SK-N-SH (cell line): ENCODE measurements around the gene SLC25A25. TPM values are rescaled to one million over a fixed set of nuclear protein-coding genes. Genes with fewer than 3 reads are reported as not detected.

Experiments used
- CTCF ChIA-PET: fragments of 300-600, 350-600 bp; formaldehyde crosslinking; extraction: SDS; loops from one replicate; lab custom pipeline; 2021; lab: Yijun Ruan, JAX
- POLR2A ChIA-PET: fragments of 350-600 bp; sonication (Branson Sonifier 250); formaldehyde crosslinking; extraction: SDS; loops from one replicate; lab custom pipeline; 2020; ENCODE audit warnings: antibody characterized with exemption, inconsistent platforms; lab: Yijun Ruan, JAX
- DNase-seq: peaks from one replicate; pipeline ENCODE4 v3.0.0; 2012
- H2AFZ ChIP-seq: fragments of 200-600 bp; sonication (generic); 2 replicates; pipeline ENCODE4 v1.8.1; 2016; ENCODE audit warnings: antibody characterized with exemption, mild to moderate bottlenecking, low read depth
- H3F3A ChIP-seq: fragments of 200-600 bp; sonication (generic); replicated peaks from 2 replicates; pipeline ENCODE3; 2016; ENCODE audit warnings: antibody characterized with exemption, mild to moderate bottlenecking; ENCODE audit not compliant: insufficient read depth
- H3K27ac ChIP-seq, 2 experiments: fragments of 200-500 bp in 1 of 2; fragments of 200-600 bp in 1 of 2; sonication (Bioruptor generic) in 1 of 2; sonication (generic), shearing (Covaris generic) in 1 of 2; 2 replicates each; pipeline versions ENCODE4 v1.5.1 to v1.6.1; 2014 to 2016; ENCODE audit warnings: low read depth in 2 of 2, inconsistent platforms in 1 of 2, low read length in 1 of 2, mild to moderate bottlenecking in 1 of 2, mixed read lengths in 1 of 2
- H3K27me3 ChIP-seq: fragments of 200-600 bp; sonication (generic), shearing (Covaris generic); 2 replicates; pipeline ENCODE4 v1.6.1; 2016; ENCODE audit warnings: mixed run types; ENCODE audit not compliant: insufficient read depth
- H3K36me3 ChIP-seq, 2 experiments: fragments of 200-500 bp in 1 of 2; fragments of 200-600 bp in 1 of 2; sonication (Bioruptor generic) in 1 of 2; sonication (generic) in 1 of 2; replicated peaks in 1 of 2; 2 replicates each; pipeline versions ENCODE3 to v1.5.1; 2014 to 2016; ENCODE audit warnings: low read length in 1 of 2, mild to moderate bottlenecking in 1 of 2; ENCODE audit not compliant: insufficient read depth in 2 of 2, control insufficient read depth in 1 of 2
- H3K4me1 ChIP-seq, 2 experiments: fragments of 200-500 bp in 1 of 2; fragments of 200-600 bp in 1 of 2; sonication (Bioruptor generic) in 1 of 2; sonication (generic), shearing (Covaris generic) in 1 of 2; 2 replicates each; pipeline versions ENCODE4 v1.5.1 to v1.6.1; 2014 to 2016; ENCODE audit warnings: low read depth in 1 of 2, low read length in 1 of 2, mixed run types in 1 of 2; ENCODE audit not compliant: insufficient read depth in 2 of 2, control insufficient read depth in 1 of 2
- H3K4me2 ChIP-seq: fragments of 200-600 bp; sonication (generic), shearing (Covaris generic); 2 replicates; pipeline ENCODE4 v1.6.1; 2017; ENCODE audit warnings: mixed run types
- H3K4me3 ChIP-seq, 2 experiments: fragments of 200-500 bp in 1 of 2; fragments of 200-600 bp in 1 of 2; sonication (Bioruptor generic) in 1 of 2; sonication (generic), shearing (Covaris generic) in 1 of 2; 2 replicates each; pipeline versions ENCODE4 v1.5.1 to v1.8.1; 2014 to 2016; ENCODE audit warnings: low read depth in 2 of 2, inconsistent platforms in 1 of 2, low read length in 1 of 2, mild to moderate bottlenecking in 1 of 2, mixed read lengths in 1 of 2, moderate library complexity in 1 of 2
- H3K79me2 ChIP-seq: fragments of 200-600 bp; sonication (generic); 2 replicates; pipeline ENCODE4 v1.8.1; 2017; ENCODE audit warnings: mild to moderate bottlenecking; ENCODE audit not compliant: insufficient read depth
- H3K9ac ChIP-seq: fragments of 200-600 bp; sonication (generic); 2 replicates; pipeline ENCODE4 v1.6.1; 2017; ENCODE audit warnings: mixed run types
- H3K9me2 ChIP-seq: fragments of 200-600 bp; sonication (generic); 2 replicates; pipeline ENCODE4 v1.6.1; 2017; ENCODE audit warnings: mixed run types
- H3K9me3 ChIP-seq: fragments of 200-600 bp; sonication (generic); 2 replicates; pipeline ENCODE4 v1.6.1; 2017; ENCODE audit warnings: mixed run types, mild to moderate bottlenecking, moderate library complexity
- H4K20me1 ChIP-seq: fragments of 200-600 bp; sonication (generic); 2 replicates; pipeline ENCODE4 v1.6.1; 2017; ENCODE audit warnings: mild to moderate bottlenecking, mixed run types; ENCODE audit not compliant: insufficient read depth
- EP300 ChIP-seq, 2 experiments: IDR thresholded peaks; 2 replicates each; pipeline versions ENCODE4 v1.4.0 to v1.6.1; 2012; ENCODE audit warnings: borderline replicate concordance in 1 of 2, low read depth in 1 of 2, low read length in 1 of 2
- EZH2phosphoT487 ChIP-seq: fragments of 200-600 bp; sonication (generic); IDR thresholded peaks from 2 replicates; pipeline ENCODE4 v1.6.1; 2017; ENCODE audit warnings: low read depth, mixed run types, mild to moderate bottlenecking, antibody characterized with exemption, moderate library complexity, borderline replicate concordance
- FOXJ3 ChIP-seq: sonication (generic); formaldehyde crosslinking; IDR thresholded peaks from 2 replicates; pipeline ENCODE4 v1.5.1; 2020; ENCODE audit warnings: mild to moderate bottlenecking, missing genetic modification reagents
- FOXM1 ChIP-seq: IDR thresholded peaks from 2 replicates; pipeline ENCODE4 v1.4.0; 2012; ENCODE audit warnings: low read depth, mild to moderate bottlenecking
- GABPA ChIP-seq: IDR thresholded peaks from 2 replicates; pipeline ENCODE4 v1.4.0; 2012; ENCODE audit warnings: low read depth, mild to moderate bottlenecking
- GATA2 ChIP-seq: sonication (generic); formaldehyde crosslinking; IDR thresholded peaks from 2 replicates; pipeline ENCODE4 v1.5.0; 2020; ENCODE audit warnings: mild to moderate bottlenecking, missing genetic modification reagents
- JUND ChIP-seq: IDR thresholded peaks from 2 replicates; pipeline ENCODE4 v1.4.0; 2012
- MEF2A ChIP-seq: IDR thresholded peaks from 2 replicates; pipeline ENCODE4 v1.4.0; 2012; ENCODE audit warnings: low read depth, borderline replicate concordance
- MXI1 ChIP-seq: IDR thresholded peaks from 2 replicates; pipeline ENCODE4 v1.6.1; 2012; ENCODE audit warnings: mild to moderate bottlenecking, low read depth, low read length, improper control_type of control experiment
- RFX5 ChIP-seq: IDR thresholded peaks from 2 replicates; pipeline ENCODE4 v1.6.1; 2012; ENCODE audit warnings: mild to moderate bottlenecking, improper control_type of control experiment, low read length
- RXRA ChIP-seq: IDR thresholded peaks from 2 replicates; pipeline ENCODE4 v1.4.0; 2012; ENCODE audit warnings: low read depth, mild to moderate bottlenecking, borderline replicate concordance
- TCF12 ChIP-seq: IDR thresholded peaks from 2 replicates; pipeline ENCODE4 v1.4.0; 2012
- TEAD4 ChIP-seq: IDR thresholded peaks from 2 replicates; pipeline ENCODE4 v1.4.0; 2012; ENCODE audit warnings: mild to moderate bottlenecking, borderline replicate concordance; ENCODE audit not compliant: insufficient read depth
- USF2 ChIP-seq: fragments of 150-350 bp; IDR thresholded peaks from 2 replicates; pipeline ENCODE4 v1.6.1; 2017; ENCODE audit warnings: antibody characterized with exemption, low read length, low read depth, borderline replicate concordance
- WGBS: methylation state at CpG from one replicate; pipeline ENCODE4 v1.1.6; 2017; ENCODE audit warnings: low lambda C conversion rate; 5-methylcytosine and 5-hydroxymethylcytosine counted together
- polyA plus RNA-seq, 3 experiments: library from polyadenylated mRNA; depleted of rRNA; stranded (reverse); fragments of >200 nt; gene quantifications; 2 replicates each; pipeline ENCODE4 v1.2.3, GENCODE V29; 2012
- TF ChIP-seq, protein P1 (sequence below): IDR thresholded peaks from 2 replicates; pipeline ENCODE4 v1.6.1; 2012; ENCODE audit warnings: mild to moderate bottlenecking, low read depth, low read length, moderate library complexity
- TF ChIP-seq, protein P2 (sequence below): IDR thresholded peaks from 2 replicates; pipeline ENCODE4 v1.4.0; 2012; ENCODE audit warnings: low read depth, borderline replicate concordance
- TF ChIP-seq, protein P3 (sequence below): fragments of 200-600 bp; sonication (generic); IDR thresholded peaks from 2 replicates; pipeline ENCODE4 v1.6.1; 2017; ENCODE audit warnings: antibody characterized with exemption, mild to moderate bottlenecking, moderate library complexity

The SLC25A25 gene
- polyA plus RNA-seq, 1 of the 3 experiments (the other 2 are of a cell fraction), result 12.1 TPM

- Histone ChIP-seq H3K9me3 (no peaks in the 10 kb centered on the region), H3K4me1 (peaks cover 5 to 19% of the 10 kb centered on the region in 2 experiments; a peak in 3 of 4 replicates), H3K9ac (no peak overlapping the region), H2AFZ (no peak overlapping the region), H3K27me3 (no peaks in the 10 kb centered on the region), H4K20me1 (no peaks in the 10 kb centered on the region), H3K27ac (peak overlapping the region; percentile 28 to 79; a peak in 3 of 4 replicates), H3K4me2 (no peak overlapping the region), H3K79me2 (no peaks in the 10 kb centered on the region), H3K9me2 (no peaks in the 10 kb centered on the region), H3F3A (peaks cover 7% of the 10 kb centered on the region), H3K4me3 (no peak overlapping the region), H3K36me3 (no peaks in the 10 kb centered on the region)
- DNase-seq, result peak; percentile 39
- 46% methylated on average over 1 of the region's 1 CpG for WGBS
- TF ChIP-seq FOXM1, result no peak
- TF ChIP-seq GATA2 (CRISPR knock-in tag), result no peak
- TF ChIP-seq GABPA, result no peak
- no peak for TF ChIP-seq TEAD4
- no peak for TF ChIP-seq MXI1
- TF ChIP-seq RFX5, result no peak
- TF ChIP-seq EZH2phosphoT487, result no peak
- TF ChIP-seq USF2, result no peak
- no peak for TF ChIP-seq MEF2A
- ChIA-PET CTCF (interaction anchor here (0.9 to 2.7 kb wide), 10 partner anchors 11 to 124 kb away, joined by 3 to 25 read pairs (median 4); partner anchors contain the start of gene PIP5KL1), POLR2A (interaction anchor here (1.2 to 1.8 kb wide), 2 partner anchors 22 to 116 kb away, joined by 3 to 10 read pairs; partner anchors contain the start of genes NAIF1 and SLC25A25)
These were observed 22.2 kb upstream of the SLC25A25 start for GRCh38 chr9:128045831-128046230.

DNA sequence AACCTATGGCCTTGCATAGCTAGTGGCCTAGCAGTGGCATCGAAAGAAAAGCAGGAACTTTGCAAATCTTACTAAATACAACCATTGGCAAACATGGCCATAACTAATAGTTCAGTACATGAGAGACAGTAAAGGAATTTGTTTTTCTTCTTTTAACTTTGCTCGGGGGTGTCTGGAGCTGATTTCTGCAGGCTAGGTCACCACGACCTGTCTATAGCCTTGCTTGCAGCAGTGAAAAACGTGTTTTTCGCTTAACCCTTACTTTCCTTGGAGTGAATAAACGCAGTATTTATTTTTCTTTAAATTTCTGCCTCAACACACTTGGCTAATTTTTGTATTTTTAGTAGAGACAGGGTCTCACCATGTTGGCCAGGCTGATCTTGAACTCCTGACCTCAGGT is 20.8 kb upstream of the SLC25A25 start:
- H3K27me3 ChIP-seq, result no peaks in the 10 kb centered on the region
- no peaks in the 10 kb centered on the region for H3K79me2 ChIP-seq
- no peaks in the 10 kb centered on the region for H3K9me2 ChIP-seq
- no peak overlapping the region for H3K4me2 ChIP-seq
- DNase-seq, result no peak
- ChIA-PET CTCF (interaction anchor here (1.1 to 2.7 kb wide), 5 partner anchors 12 to 104 kb away, joined by 3 to 25 read pairs (median 5); no protein-coding TSS in a partner anchor), POLR2A (interaction anchor here (0.7 to 1.8 kb wide), 5 partner anchors 11 to 66 kb away, joined by 3 to 10 read pairs (median 3); partner anchors contain the start of genes NAIF1 and SLC25A25)
- no peak overlapping the region for H3K9ac ChIP-seq
- H3K36me3 ChIP-seq, result no peaks in the 10 kb centered on the region
- H3K27ac ChIP-seq, result peak overlapping the region in 1 of 2 experiments; percentile 68; a peak in 2 of 4 replicates
- no peaks in the 10 kb centered on the region for H4K20me1 ChIP-seq
- WGBS, result 85% methylated on average over 6 of the region's 6 CpGs
- peaks cover 7% of the 10 kb centered on the region for H3F3A ChIP-seq
- H3K4me1 ChIP-seq, result peaks cover 8 to 19% of the 10 kb centered on the region in 2 experiments; a peak in 3 of 4 replicates
- no peak overlapping the region for H2AFZ ChIP-seq
- H3K4me3 ChIP-seq, result no peak overlapping the region
- H3K9me3 ChIP-seq, result no peaks in the 10 kb centered on the region
- TF ChIP-seq USF2 (no peak), FOXJ3 (CRISPR knock-in tag) (no peak), GABPA (no peak), FOXM1 (no peak), EP300 (IDR thresholded peaks at IDR 0.05; ENCODE audit: borderline replicate concordance in 1 of 2, low read depth in 1 of 2, low read length in 1 of 2) (no peak), TCF12 (no peak), RXRA (no peak), JUND (no peak)
- TF ChIP-seq, protein P1, sequence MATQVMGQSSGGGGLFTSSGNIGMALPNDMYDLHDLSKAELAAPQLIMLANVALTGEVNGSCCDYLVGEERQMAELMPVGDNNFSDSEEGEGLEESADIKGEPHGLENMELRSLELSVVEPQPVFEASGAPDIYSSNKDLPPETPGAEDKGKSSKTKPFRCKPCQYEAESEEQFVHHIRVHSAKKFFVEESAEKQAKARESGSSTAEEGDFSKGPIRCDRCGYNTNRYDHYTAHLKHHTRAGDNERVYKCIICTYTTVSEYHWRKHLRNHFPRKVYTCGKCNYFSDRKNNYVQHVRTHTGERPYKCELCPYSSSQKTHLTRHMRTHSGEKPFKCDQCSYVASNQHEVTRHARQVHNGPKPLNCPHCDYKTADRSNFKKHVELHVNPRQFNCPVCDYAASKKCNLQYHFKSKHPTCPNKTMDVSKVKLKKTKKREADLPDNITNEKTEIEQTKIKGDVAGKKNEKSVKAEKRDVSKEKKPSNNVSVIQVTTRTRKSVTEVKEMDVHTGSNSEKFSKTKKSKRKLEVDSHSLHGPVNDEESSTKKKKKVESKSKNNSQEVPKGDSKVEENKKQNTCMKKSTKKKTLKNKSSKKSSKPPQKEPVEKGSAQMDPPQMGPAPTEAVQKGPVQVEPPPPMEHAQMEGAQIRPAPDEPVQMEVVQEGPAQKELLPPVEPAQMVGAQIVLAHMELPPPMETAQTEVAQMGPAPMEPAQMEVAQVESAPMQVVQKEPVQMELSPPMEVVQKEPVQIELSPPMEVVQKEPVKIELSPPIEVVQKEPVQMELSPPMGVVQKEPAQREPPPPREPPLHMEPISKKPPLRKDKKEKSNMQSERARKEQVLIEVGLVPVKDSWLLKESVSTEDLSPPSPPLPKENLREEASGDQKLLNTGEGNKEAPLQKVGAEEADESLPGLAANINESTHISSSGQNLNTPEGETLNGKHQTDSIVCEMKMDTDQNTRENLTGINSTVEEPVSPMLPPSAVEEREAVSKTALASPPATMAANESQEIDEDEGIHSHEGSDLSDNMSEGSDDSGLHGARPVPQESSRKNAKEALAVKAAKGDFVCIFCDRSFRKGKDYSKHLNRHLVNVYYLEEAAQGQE, result no peak
- TF ChIP-seq, protein P2, sequence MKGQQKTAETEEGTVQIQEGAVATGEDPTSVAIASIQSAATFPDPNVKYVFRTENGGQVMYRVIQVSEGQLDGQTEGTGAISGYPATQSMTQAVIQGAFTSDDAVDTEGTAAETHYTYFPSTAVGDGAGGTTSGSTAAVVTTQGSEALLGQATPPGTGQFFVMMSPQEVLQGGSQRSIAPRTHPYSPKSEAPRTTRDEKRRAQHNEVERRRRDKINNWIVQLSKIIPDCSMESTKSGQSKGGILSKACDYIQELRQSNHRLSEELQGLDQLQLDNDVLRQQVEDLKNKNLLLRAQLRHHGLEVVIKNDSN, result no peak
- TF ChIP-seq, protein P3, sequence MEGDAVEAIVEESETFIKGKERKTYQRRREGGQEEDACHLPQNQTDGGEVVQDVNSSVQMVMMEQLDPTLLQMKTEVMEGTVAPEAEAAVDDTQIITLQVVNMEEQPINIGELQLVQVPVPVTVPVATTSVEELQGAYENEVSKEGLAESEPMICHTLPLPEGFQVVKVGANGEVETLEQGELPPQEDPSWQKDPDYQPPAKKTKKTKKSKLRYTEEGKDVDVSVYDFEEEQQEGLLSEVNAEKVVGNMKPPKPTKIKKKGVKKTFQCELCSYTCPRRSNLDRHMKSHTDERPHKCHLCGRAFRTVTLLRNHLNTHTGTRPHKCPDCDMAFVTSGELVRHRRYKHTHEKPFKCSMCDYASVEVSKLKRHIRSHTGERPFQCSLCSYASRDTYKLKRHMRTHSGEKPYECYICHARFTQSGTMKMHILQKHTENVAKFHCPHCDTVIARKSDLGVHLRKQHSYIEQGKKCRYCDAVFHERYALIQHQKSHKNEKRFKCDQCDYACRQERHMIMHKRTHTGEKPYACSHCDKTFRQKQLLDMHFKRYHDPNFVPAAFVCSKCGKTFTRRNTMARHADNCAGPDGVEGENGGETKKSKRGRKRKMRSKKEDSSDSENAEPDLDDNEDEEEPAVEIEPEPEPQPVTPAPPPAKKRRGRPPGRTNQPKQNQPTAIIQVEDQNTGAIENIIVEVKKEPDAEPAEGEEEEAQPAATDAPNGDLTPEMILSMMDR, result no peak
